Gastroesophageal sphincter (tissue), 4 donors: ENCODE data around the gene CROCC2. TPM values are rescaled to one million over a fixed set of nuclear protein-coding genes. Genes with fewer than 3 reads are reported as not detected.

Experiments used
- ATAC-seq: fragments of 150-250 bp; one replicate; pipeline ENCODE4 v1.9.1; 2016; ENCODE audit warnings: mild to moderate bottlenecking, moderate library complexity
- H3K27ac ChIP-seq, 4 donors: fragments of 200-600 bp; sonication (generic) in 3 of 4; 1 replicate in 3 of 4; 2 replicates in 1 of 4; pipeline ENCODE4 v1.5.1; 2016 to 2019
- H3K27me3 ChIP-seq: fragments of 200-600 bp; sonication (generic); one replicate; pipeline ENCODE4 v1.5.1; 2019
- H3K36me3 ChIP-seq, 2 donors: fragments of 200-600 bp; sonication (generic); one replicate each; pipeline ENCODE4 v1.5.1; 2019; ENCODE audit warnings: control low read depth in 1 of 2
- H3K4me1 ChIP-seq, 3 donors: fragments of 200-600 bp; sonication (generic); 1 replicate in 2 of 3; 2 replicates in 1 of 3; pipeline ENCODE4 v1.5.1; 2016 to 2019; ENCODE audit warnings: control low read depth in 2 of 3
- H3K4me3 ChIP-seq, 2 donors: fragments of 200-600 bp; sonication (generic); one replicate each; pipeline ENCODE4 v1.5.1; 2019; ENCODE audit warnings: mild to moderate bottlenecking in 1 of 2, moderate library complexity in 1 of 2
- H3K9me3 ChIP-seq, 3 donors: fragments of 200-600 bp; sonication (generic); one replicate each; pipeline ENCODE4 v1.5.1; 2017 to 2019; ENCODE audit warnings: control low read depth in 2 of 3
- EP300 ChIP-seq: sonication (generic); formaldehyde crosslinking; IDR thresholded peaks from one replicate; pipeline ENCODE4 v1.6.1; 2017; ENCODE audit warnings: antibody characterized with exemption, mild to moderate bottlenecking
- POLR2A ChIP-seq, 2 donors: fragments of 450-650 bp; IDR thresholded peaks; one replicate each; pipeline ENCODE4 v1.6.1; 2017; ENCODE audit warnings: antibody characterized with exemption in 2 of 2, mild to moderate bottlenecking in 2 of 2, moderate library complexity in 1 of 2
- POLR2AphosphoS5 ChIP-seq: sonication (generic); formaldehyde crosslinking; IDR thresholded peaks from one replicate; pipeline ENCODE4 v1.6.1; 2017; ENCODE audit warnings: antibody characterized with exemption
- WGBS, 2 donors: methylation state at CpG; one replicate each; pipeline ENCODE4 v1.1.5; 2018; ENCODE audit warnings: low coverage in 1 of 2; 5-methylcytosine and 5-hydroxymethylcytosine counted together
- total RNA-seq, 4 donors: library from RNA; depleted of rRNA; stranded (reverse); fragments of >200 nt; gene quantifications; one replicate each; pipeline ENCODE4 v1.1.0, GENCODE V29; 2016
- TF ChIP-seq, protein P1 (sequence below), 4 experiments: fragments of 200-600 bp in 2 of 4; fragments of 450-650 bp in 2 of 4; sonication (generic) in 1 of 4; IDR thresholded peaks; one replicate each; pipeline ENCODE4 v1.5.1; 2017 to 2019; ENCODE audit warnings: antibody characterized with exemption in 4 of 4, mild to moderate bottlenecking in 2 of 4, moderate library complexity in 2 of 4

CROCC2 gene
- total RNA-seq, 4 donors from 2014 or later: not detected

DNA sequence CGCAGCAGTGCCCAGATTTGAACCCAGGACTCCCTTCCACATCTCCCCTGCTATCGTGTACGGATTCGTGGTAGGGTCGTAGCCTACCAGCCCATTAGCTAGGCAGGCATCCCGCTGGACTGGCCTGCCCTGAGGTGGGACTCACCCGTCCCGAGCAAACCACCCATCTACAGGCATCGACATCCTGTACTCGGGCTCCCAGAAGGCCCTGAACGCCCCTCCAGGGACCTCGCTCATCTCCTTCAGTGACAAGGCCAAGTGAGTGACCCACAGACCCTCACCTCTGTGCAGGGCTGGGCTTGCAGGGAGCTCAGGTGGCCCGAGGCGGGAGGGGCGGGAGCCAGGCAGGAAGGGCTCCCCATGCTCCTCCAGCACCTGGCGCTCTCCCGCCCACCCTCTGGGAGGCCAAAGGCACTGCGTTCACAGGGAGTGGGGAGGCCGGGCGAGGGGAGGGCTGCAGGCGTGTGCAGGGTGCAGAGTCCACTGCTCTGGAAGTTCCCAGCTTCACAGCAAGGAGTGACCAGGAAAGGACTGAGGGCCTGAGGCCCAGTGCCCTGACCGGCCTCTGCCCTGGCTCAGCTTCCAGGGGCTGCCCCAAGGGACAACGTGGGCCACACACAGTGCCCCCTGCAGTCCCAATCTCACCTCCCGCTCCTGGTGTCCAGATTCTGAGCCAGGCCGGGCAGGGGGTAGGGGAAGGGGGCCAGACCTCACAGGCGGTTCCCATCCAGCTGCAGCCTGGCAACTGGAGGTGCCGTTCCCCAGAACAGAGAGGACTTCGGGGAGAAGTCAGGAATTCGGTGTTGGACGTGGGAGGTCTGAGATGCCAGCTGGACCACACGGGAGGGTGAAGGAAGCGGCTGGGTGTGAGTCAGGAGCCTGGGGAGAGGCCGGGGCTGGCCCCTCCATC lies 32.1 kb upstream of the CROCC2 start:
- 60% methylated on average over 2 of the region's 33 CpGs; no CpG with 5 or more reads in 1 of the 2 donors for WGBS, 2 donors
- no peak for ATAC-seq
- H3K9me3 ChIP-seq: no peaks in the 10 kb centered on the region

DNA sequence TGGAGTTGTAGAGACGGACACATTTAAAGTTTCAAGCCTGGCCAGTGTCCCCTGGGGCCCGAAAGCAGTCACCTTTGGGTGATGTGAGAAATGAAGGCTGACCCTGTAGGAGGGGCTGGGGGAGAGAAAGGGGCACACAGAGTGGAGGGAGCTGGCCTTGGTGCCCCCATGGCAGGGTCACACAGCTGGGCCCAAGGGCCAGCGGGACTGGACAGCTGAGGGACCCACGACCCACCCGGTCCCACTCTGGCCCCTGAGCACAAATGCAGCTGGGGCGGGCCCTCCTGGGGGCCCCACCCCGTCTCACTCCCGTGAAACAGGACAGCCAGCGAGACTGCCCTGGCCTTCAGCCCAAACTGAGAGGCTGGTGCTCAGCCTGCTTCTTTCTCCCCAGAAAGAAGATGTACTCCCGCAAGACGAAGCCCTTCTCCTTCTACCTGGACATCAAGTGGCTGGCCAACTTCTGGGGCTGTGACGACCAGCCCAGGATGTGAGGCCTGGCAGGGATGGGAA lies 31.4 kb upstream of the CROCC2 start:
- TF ChIP-seq EP300 (no peak), POLR2A (IDR thresholded peaks at IDR 0.05) (no peak), POLR2AphosphoS5 (no peak)
- TF ChIP-seq, protein P1, sequence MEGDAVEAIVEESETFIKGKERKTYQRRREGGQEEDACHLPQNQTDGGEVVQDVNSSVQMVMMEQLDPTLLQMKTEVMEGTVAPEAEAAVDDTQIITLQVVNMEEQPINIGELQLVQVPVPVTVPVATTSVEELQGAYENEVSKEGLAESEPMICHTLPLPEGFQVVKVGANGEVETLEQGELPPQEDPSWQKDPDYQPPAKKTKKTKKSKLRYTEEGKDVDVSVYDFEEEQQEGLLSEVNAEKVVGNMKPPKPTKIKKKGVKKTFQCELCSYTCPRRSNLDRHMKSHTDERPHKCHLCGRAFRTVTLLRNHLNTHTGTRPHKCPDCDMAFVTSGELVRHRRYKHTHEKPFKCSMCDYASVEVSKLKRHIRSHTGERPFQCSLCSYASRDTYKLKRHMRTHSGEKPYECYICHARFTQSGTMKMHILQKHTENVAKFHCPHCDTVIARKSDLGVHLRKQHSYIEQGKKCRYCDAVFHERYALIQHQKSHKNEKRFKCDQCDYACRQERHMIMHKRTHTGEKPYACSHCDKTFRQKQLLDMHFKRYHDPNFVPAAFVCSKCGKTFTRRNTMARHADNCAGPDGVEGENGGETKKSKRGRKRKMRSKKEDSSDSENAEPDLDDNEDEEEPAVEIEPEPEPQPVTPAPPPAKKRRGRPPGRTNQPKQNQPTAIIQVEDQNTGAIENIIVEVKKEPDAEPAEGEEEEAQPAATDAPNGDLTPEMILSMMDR (IDR thresholded peaks at IDR 0.05): no peak
- Histone ChIP-seq H3K4me3 (no peak overlapping the region), H3K27ac (no peak overlapping the region), H3K4me1 (no peaks in the 10 kb centered on the region), H3K27me3 (peaks cover 19% of the 10 kb centered on the region), H3K36me3 (no peaks in the 10 kb centered on the region), H3K9me3 (no peaks in the 10 kb centered on the region)
- no peak for ATAC-seq
- WGBS, 2 donors: 80 to 100% methylated on average over 1 of the region's 12 CpGs

More for the DNA sequence above, 32.1 kb upstream of the CROCC2 start:
- Histone ChIP-seq H3K27ac (no peak overlapping the region), H3K36me3 (no peaks in the 10 kb centered on the region), H3K4me3 (no peak overlapping the region), H3K27me3 (peaks cover 26% of the 10 kb centered on the region), H3K4me1 (no peaks in the 10 kb centered on the region)
- TF ChIP-seq POLR2A (IDR thresholded peaks at IDR 0.05) (no peak), POLR2AphosphoS5 (no peak), EP300 (no peak)
- TF ChIP-seq, protein P1 (IDR thresholded peaks at IDR 0.05): no peak

DNA sequence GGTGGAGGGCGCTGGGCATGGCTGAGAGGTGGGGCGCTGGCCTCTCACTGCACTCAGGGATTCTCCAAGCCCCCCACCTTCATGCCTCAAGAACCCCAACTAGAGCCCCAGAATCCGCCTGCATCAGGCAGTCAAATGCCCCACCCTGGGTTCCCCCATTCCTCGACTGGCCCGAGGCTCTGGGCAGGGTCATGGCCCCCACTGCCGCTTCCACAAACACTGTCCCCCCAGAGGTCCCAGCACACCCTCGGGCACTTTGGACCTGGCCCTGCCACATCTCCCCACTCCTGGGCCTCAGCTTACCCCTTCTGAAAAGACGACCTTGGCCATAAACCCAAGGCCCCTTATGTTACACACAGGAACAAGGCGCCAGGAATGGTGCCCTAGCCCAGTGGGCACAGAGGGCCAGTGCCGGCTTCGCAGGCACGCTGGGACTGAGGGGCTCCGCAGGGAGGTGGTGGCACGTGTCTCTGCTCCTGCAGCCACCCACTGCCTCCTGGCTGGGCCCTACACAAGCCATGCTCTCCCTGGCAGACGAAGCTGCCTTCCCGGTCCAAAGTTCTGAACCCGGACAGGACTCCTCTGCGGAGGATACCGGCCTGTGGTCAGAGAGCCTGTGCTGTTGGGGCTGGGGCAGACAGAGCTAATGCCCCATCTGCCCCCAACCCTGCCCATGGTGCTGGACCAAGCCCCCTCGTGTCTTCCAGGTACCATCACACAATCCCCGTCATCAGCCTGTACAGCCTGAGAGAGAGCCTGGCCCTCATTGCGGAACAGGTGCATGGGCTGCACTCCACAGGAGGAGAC lies 30.7 kb upstream of the CROCC2 start:
- ATAC-seq: no peak
- TF ChIP-seq, protein P1 (IDR thresholded peaks at IDR 0.05): no peak
- no peak for TF ChIP-seq EP300
- TF ChIP-seq POLR2A (IDR thresholded peaks at IDR 0.05): no peak
- TF ChIP-seq POLR2AphosphoS5: no peak
- Histone ChIP-seq H3K4me3 (no peak overlapping the region), H3K9me3 (no peaks in the 10 kb centered on the region), H3K4me1 (no peaks in the 10 kb centered on the region), H3K27me3 (peaks cover 14% of the 10 kb centered on the region), H3K36me3 (no peaks in the 10 kb centered on the region), H3K27ac (no peak overlapping the region)
- WGBS, 2 donors: 88 to 100% methylated on average over 1 to 4 of the region's 22 CpGs

DNA sequence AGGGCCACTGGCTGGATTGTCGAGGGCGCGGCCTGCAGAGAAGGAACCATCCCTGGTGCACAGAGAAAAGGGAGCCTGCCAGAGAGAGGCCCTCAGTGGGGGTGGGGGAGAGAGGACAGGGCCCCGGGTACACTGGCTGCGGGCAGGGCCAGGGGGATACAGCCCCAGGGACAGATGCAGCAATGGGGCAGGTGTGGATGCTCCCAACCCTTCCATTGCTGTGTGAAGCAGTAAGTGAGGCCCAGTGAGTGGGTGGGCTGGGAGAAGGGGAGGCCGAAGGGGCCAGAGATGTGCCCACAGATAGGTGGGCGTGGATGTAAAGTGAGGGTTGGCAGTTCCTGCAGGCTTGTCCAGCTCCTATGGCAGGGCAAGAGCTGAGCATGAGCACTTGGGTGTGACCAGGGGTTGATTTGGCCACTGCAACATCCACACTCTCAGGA lies 30.1 kb upstream of the CROCC2 start:
- TF ChIP-seq POLR2AphosphoS5: no peak
- no peak for TF ChIP-seq POLR2A (IDR thresholded peaks at IDR 0.05)
- TF ChIP-seq, protein P1 (IDR thresholded peaks at IDR 0.05): no peak
- no peak for TF ChIP-seq EP300
- WGBS, 2 donors: 61 to 89% methylated on average over 2 to 4 of the region's 7 CpGs
- Histone ChIP-seq H3K27ac (no peak overlapping the region), H3K27me3 (peaks cover 7% of the 10 kb centered on the region), H3K4me1 (no peaks in the 10 kb centered on the region), H3K4me3 (no peak overlapping the region), H3K9me3 (no peaks in the 10 kb centered on the region), H3K36me3 (no peaks in the 10 kb centered on the region)
- no peak for ATAC-seq
